Ovary (tissue), 9 donors: ENCODE data around the gene MRPL47. TPM values are rescaled to one million over a fixed set of nuclear protein-coding genes. Genes with fewer than 3 reads are reported as not detected.

ENCODE experiments used
- DNase-seq, 5 donors: peaks; one replicate each; pipeline ENCODE4 v3.0.0-alpha.2; 2019 to 2020
- H3K27ac ChIP-seq, 2 donors: fragments of 200-600 bp; one replicate each; pipeline versions ENCODE4 v1.5.1 to v1.8.0; 2019 to 2022
- H3K27me3 ChIP-seq: fragments of 200-600 bp; one replicate; pipeline ENCODE4 v1.8.0; 2022
- H3K36me3 ChIP-seq: fragments of 200-600 bp; sonication (generic); one replicate; pipeline ENCODE4 v1.5.1; 2019
- H3K4me1 ChIP-seq: one replicate; pipeline ENCODE4 v1.8.1; 2013; ENCODE audit warnings: mild to moderate bottlenecking, moderate library complexity; ENCODE audit not compliant: insufficient read depth
- H3K4me3 ChIP-seq: fragments of 200-600 bp; sonication (generic); one replicate; pipeline ENCODE4 v1.5.1; 2017
- H3K9me3 ChIP-seq, 2 donors: fragments of 200-600 bp in 1 of 2; sonication (generic) in 1 of 2; one replicate each; pipeline versions ENCODE4 v1.5.1 to v1.8.1; 2013 to 2019; ENCODE audit warnings: mild to moderate bottlenecking in 1 of 2, moderate library complexity in 1 of 2
- CTCF ChIP-seq, 3 donors: fragments of 450-650 bp in 2 of 3; fragments of 200-600 bp in 1 of 3; IDR thresholded peaks; one replicate each; pipeline versions ENCODE4 v1.5.1 to v1.8.0; 2016 to 2022; ENCODE audit warnings: antibody characterized with exemption in 3 of 3, mild to moderate bottlenecking in 1 of 3
- EP300 ChIP-seq: sonication (generic); formaldehyde crosslinking; IDR thresholded peaks from one replicate; pipeline ENCODE4 v1.6.1; 2017; ENCODE audit warnings: antibody characterized with exemption
- POLR2A ChIP-seq: fragments of 450-650 bp; IDR thresholded peaks from one replicate; pipeline ENCODE4 v1.6.1; 2017; ENCODE audit warnings: antibody characterized with exemption, mild to moderate bottlenecking, moderate library complexity
- WGBS, 3 donors: extraction: QIAGEN DNeasy Blood & Tissue Kit in 1 of 3; methylation state at CpG; one replicate each; pipeline versions ENCODE4 v1.1.5 to v1.1.7; 2013 to 2017; 5-methylcytosine and 5-hydroxymethylcytosine counted together
- intact Hi-C, 4 donors: fragments of 100-400 bp; cut with DNase I; formaldehyde crosslinking; loops; one replicate each; pipeline versions ENCODE4 v1.11.0 to v1.15.1; 2022 to 2023
- polyA plus RNA-seq, 2 donors: library from polyadenylated mRNA; stranded (reverse); fragments of 200-250 nt in 1 of 2; fragments of 350-450 nt in 1 of 2; fragmentation: Illumina TruSeq in 1 of 2; extraction: RNeasy Lipid Tissue Mini Kit (QIAGEN cat#74804) in 1 of 2; gene quantifications; one replicate each; pipeline ENCODE4 v1.2.3, GENCODE V29; 2013 to 2014
- total RNA-seq, 7 donors: library from RNA; depleted of rRNA in 2 of 7; stranded (reverse); fragments of >200 nt in 2 of 7; fragmentation: NEBNext Ultra II Directional in 3 of 7; extraction: Animal tissue kit (Norgen Biotek cat#: 25700) in 3 of 7; gene quantifications; one replicate each; pipeline versions ENCODE4 v1.1.0 to v1.2.4, GENCODE V29; 2016 to 2023
- donor health status: DM: no; HTN: no; CAD: no; lungs with moderate emphysema.
- donor health status: DM: no; HTN: no; CAD: no.
- donor health status: Bipolar disorder and iron deficiency.
- donor health status: DM: yes; HTN: yes; CAD: no.
- donor health status: DM: no; HTN: no; CAD: no.
- donor health status: DM: yes; HTN: yes; CAD: no.

The MRPL47 gene
- total and polyA plus RNA-seq, 9 donors: 13.1 to 30.6 (median 21.8) TPM

DNA sequence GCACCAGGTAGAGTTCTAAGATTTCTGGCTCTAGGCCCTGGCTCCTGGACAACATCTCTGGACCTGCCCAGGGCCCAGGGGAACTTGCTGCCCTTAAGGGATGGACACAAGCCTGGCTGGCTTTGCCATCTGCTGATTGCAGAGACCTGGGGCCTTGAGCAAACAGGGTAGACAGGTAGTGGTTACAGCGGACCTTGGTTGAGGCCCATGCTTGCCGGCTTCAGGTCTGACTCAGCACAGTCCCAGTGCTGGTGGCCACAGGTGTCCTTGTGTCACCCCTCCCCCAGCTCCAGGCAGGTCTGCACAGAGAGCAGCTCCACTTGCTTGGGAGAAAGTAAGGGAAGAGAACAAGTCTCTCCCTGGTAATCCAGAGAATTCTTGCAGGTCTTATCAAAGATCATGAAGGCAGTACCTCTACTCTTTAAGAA lies 57.6 kb downstream of the MRPL47 start:
- H3K4me3 ChIP-seq: no peak overlapping the region
- no peak for TF ChIP-seq CTCF (IDR thresholded peaks at IDR 0.05)
- TF ChIP-seq EP300: no peak
- no peak for DNase-seq
- H3K36me3 ChIP-seq: no peaks in the 10 kb centered on the region
- no peaks in the 10 kb centered on the region for H3K27me3 ChIP-seq
- H3K9me3 ChIP-seq: no peaks in the 10 kb centered on the region
- no peak overlapping the region for H3K27ac ChIP-seq
- intact Hi-C loops: loop anchor here in 1 of 4 donors (10.0 kb wide), 1 partner anchor 122 kb away; no protein-coding TSS in a partner anchor
- no peaks in the 10 kb centered on the region for H3K4me1 ChIP-seq
- WGBS, 3 donors: 89 to 95% (median 89%) methylated on average over 2 of the region's 2 CpGs

GRCh38 chr3:179544981-179545645 lies 59.3 kb downstream of the MRPL47 start:
- TF ChIP-seq CTCF (IDR thresholded peaks at IDR 0.05): no peak
- no peak for TF ChIP-seq POLR2A
- TF ChIP-seq EP300: no peak
- DNase-seq: no peak
- intact Hi-C loops: loop anchor here in 1 of 4 donors (10.0 kb wide), 1 partner anchor 120 kb away; no protein-coding TSS in a partner anchor
- no peaks in the 10 kb centered on the region for H3K36me3 ChIP-seq
- no peak overlapping the region for H3K27ac ChIP-seq
- no peaks in the 10 kb centered on the region for H3K4me1 ChIP-seq
- no peaks in the 10 kb centered on the region for H3K9me3 ChIP-seq
- no peak overlapping the region for H3K4me3 ChIP-seq
- 63 to 68% (median 66%) methylated on average over 2 of the region's 2 CpGs for WGBS, 3 donors
- H3K27me3 ChIP-seq: no peaks in the 10 kb centered on the region

DNA sequence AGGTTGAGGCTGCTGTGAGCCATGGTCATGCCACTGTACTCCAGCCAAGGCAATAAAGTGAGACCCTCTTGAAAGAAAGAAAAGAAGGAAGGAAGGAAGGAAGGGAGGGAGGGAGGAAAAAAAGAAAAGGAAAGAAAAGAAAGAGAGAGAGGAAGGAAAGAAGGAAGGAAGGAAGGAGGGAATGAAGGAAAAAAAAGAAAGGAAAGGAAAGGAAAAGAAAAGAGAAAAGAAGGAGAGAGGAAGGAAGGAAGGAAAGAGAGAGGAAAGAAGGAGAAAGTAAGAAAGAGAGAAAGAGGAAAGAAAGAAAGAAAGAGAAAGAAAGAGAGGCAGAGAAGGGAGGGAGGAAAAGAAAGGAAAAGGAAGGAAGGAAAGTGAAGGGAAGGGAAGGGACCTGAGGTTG lies 62.1 kb downstream of the MRPL47 start:
- Histone ChIP-seq H3K4me1 (no peaks in the 10 kb centered on the region), H3K36me3 (no peaks in the 10 kb centered on the region), H3K4me3 (no peak overlapping the region), H3K9me3 (no peaks in the 10 kb centered on the region), H3K27ac (no peak overlapping the region), H3K27me3 (no peaks in the 10 kb centered on the region)
- DNase-seq: no peak
- TF ChIP-seq CTCF (IDR thresholded peaks at IDR 0.05): no peak
- no peak for TF ChIP-seq EP300
- no peak for TF ChIP-seq POLR2A
- intact Hi-C loops: loop anchor here in 1 of 4 donors (10.0 kb wide), 1 partner anchor 118 kb away; no protein-coding TSS in a partner anchor

DNA sequence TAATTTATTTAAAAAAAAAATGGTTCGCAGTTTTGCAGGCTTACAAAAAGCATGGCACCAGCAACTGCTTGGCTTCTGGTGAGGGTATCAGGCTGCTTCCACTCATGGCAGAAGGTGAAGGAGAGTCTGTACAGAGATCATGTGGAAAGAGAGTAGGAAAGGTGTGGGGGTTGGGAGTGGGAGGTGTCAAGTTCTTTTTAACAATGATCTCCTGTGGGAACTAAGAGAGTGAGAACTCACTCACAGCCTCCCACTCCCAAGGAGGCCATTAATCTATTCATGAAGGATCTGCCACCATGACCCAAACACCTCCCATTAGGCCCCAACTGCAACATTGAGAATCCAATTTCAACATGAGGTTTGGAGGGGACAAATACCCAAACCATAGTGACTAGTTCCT lies 62.8 kb downstream of the MRPL47 start:
- intact Hi-C loops: loop anchor here in 1 of 4 donors (10.0 kb wide), 1 partner anchor 117 kb away; no protein-coding TSS in a partner anchor
- Histone ChIP-seq H3K36me3 (no peaks in the 10 kb centered on the region), H3K4me3 (no peak overlapping the region), H3K27me3 (no peaks in the 10 kb centered on the region), H3K27ac (no peak overlapping the region), H3K9me3 (no peaks in the 10 kb centered on the region), H3K4me1 (no peaks in the 10 kb centered on the region)
- 92 to 96% (median 96%) methylated on average over 1 of the region's 1 CpG for whole genome bisulfite sequencing, 3 donors
- TF ChIP-seq POLR2A: no peak
- no peak for TF ChIP-seq CTCF (IDR thresholded peaks at IDR 0.05)
- TF ChIP-seq EP300: no peak
- DNase-seq: no peak
